ENCODE results near the gene POLR1G.
A peak's percentile ranks its signal among the peaks of the same experiment; 100 is the strongest.

POLR1G gene, protein sequence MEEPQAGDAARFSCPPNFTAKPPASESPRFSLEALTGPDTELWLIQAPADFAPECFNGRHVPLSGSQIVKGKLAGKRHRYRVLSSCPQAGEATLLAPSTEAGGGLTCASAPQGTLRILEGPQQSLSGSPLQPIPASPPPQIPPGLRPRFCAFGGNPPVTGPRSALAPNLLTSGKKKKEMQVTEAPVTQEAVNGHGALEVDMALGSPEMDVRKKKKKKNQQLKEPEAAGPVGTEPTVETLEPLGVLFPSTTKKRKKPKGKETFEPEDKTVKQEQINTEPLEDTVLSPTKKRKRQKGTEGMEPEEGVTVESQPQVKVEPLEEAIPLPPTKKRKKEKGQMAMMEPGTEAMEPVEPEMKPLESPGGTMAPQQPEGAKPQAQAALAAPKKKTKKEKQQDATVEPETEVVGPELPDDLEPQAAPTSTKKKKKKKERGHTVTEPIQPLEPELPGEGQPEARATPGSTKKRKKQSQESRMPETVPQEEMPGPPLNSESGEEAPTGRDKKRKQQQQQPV

DNA sequence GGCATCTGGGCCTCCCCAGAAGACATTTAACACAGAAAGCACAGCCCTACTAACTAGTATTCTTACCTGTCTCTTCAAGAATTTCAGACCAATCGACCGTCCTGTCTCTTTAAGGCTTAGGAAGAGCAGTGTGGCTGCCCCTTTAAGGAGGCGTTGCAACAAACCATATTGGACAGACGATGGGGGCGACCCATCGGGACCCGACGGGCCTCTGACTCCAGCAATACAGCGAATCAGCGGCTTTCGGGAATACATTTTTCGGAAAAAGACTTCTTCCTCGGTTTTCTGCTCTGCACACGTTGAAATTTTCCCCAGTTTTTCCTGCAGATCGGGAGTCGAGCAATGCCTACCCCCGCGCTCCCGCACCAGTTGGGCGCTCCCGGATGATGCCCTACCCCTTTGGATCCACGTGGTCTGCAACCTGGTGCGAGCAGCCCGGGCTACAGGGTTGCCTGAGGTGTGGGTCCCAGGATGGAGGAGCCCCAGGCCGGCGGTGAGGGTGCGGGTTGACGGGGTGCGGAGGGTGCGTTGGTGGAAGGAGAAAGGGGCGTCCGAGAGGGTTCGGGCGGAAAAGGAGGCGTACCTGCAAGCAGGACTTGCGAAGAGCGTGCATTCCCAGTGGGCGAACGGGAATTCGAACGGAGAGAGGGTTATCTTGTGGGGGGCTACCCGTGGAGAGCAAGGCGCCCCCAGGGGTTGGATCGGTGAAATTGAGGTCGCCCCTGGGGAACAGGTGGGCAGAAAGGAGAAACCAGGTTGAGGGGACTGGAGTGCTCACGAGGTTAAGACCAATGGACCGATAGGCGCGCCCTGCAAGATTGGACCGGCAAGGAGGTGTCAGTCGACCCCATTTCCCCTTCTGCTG is at the start of gene POLR1G:
TSS of gene POLR1G (plus strand) at position 419 of the 865 bp plus-strand sequence. CDS start at position 472, 53 bp downstream.
- H3K9me3 ChIP-seq (ENCODE audit: control insufficient read depth in 1 of 2, low read length in 2 of 2): no peaks in the 10 kb centered on the region
- H3K4me3 ChIP-seq (ENCODE audit: low read depth in 1 of 2, low read length in 2 of 2): peak within 1 kb of the TSS; percentile 91 to 96
- peaks cover 0 to 22% of the 10 kb centered on the region in 2 donors for H3K36me3 ChIP-seq (ENCODE audit: control insufficient read depth in 1 of 2, insufficient read depth in 2 of 2, low read length in 2 of 2)
- peaks cover 4 to 34% of the 10 kb centered on the region in 2 donors for H3K4me1 ChIP-seq (ENCODE audit: control insufficient read depth in 1 of 2, insufficient read depth in 2 of 2, low read length in 2 of 2)
- peaks cover 13% of the 10 kb centered on the region for H3K27me3 ChIP-seq (ENCODE audit: low read depth, low read length)
- peak within 1 kb of the TSS; percentile 96 for H3K27ac ChIP-seq (ENCODE audit: low read length)

DNA sequence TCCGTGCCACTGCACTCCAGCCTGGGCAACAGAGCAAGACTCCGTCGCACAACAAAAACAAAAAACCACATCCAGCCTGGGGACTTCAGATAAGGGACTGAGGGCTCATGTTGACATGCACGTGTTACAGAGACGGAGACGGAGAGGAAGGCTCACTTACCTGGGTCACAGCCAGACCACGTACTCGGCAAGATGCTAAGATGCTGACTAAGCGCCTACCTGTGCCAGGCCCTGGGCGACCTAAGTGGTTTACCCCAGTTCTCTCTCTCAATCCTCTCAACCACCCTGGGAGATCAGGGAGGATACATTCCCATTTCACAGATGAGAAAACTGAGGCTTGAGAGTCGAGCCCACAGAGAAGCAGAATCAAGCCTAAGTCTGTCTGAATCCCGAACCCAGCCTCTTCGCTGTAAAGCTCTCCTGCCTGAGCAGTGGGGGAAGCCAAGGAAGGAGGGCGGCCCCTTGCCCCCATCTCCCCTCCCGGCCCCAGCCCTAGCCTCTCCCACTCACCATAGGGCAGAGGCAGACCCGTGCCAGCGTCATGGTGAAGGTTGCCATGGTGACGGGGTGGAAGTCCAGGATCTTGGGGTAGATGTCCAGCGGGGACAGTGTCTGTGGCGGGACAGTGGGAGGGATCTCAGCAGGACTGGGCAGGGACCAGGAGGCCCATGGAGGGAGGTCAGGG is 49.5 kb upstream of the POLR1G start:
- Histone ChIP-seq H3K36me3 (ENCODE audit: control insufficient read depth in 1 of 2, insufficient read depth in 2 of 2, low read length in 2 of 2) (peaks cover 17 to 58% of the 10 kb centered on the region in 2 donors), H3K9me3 (ENCODE audit: control insufficient read depth in 1 of 2, low read length in 2 of 2) (no peaks in the 10 kb centered on the region), H3K27me3 (ENCODE audit: low read depth, low read length) (no peaks in the 10 kb centered on the region), H3K27ac (ENCODE audit: low read length) (no peak overlapping the region), H3K4me3 (ENCODE audit: low read depth in 1 of 2, low read length in 2 of 2) (no peak overlapping the region), H3K4me1 (ENCODE audit: control insufficient read depth in 1 of 2, insufficient read depth in 2 of 2, low read length in 2 of 2) (no peaks in the 10 kb centered on the region)

DNA sequence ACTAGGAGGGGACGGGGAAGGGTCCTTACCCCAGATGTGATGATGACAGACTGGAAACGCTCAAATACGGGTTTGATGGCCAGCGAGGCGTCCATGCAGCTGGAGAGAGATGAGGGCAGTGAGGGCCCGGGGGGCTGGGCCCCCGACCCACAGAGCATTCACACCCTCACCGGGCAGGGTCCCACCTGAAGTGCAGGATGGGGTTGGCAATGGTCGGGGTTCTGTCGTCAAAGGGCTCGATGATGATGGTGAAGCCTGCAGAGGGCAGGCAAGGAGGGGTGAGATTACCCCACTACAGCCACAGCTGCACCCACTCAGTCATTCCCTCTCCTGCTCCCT is 49.0 kb upstream of the POLR1G start:
- peaks cover 19 to 56% of the 10 kb centered on the region in 2 donors for H3K36me3 ChIP-seq (ENCODE audit: control insufficient read depth in 1 of 2, insufficient read depth in 2 of 2, low read length in 2 of 2)

DNA sequence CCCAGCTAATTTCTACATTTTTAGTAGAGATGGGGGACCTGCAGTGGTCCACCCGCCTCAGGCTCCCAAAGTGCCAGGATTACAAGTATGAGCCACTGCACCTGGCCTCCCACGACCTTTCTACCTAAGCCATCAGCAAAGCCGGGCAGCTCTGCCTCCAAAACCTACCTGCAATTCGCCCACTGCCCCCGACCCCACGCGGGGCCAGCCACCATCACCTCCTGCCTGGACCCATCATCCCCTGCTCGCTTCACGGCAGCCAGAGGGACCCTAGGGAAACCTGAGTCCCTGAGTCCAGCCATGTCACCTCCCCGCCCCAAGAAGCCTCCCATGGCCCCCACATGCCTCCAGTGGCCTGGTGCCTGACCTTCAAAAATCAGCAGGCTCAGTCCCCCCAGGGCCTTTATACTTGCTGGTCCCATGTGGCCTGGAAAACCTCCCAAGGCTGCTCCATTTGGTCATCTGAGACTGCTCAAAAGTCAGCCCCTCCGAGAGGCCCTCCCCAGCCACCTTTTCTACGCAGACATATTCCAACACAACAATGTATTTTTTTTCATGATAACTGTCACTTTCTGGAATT is 48.1 kb upstream of the POLR1G start:
- Histone ChIP-seq H3K4me1 (ENCODE audit: control insufficient read depth in 1 of 2, insufficient read depth in 2 of 2, low read length in 2 of 2) (no peaks in the 10 kb centered on the region), H3K4me3 (ENCODE audit: low read depth in 1 of 2, low read length in 2 of 2) (no peak overlapping the region), H3K36me3 (ENCODE audit: control insufficient read depth in 1 of 2, insufficient read depth in 2 of 2, low read length in 2 of 2) (peaks cover 22 to 48% of the 10 kb centered on the region in 2 donors), H3K27ac (ENCODE audit: low read length) (no peak overlapping the region), H3K9me3 (ENCODE audit: control insufficient read depth in 1 of 2, low read length in 2 of 2) (no peaks in the 10 kb centered on the region), H3K27me3 (ENCODE audit: low read depth, low read length) (no peaks in the 10 kb centered on the region)

More for the DNA sequence above, 49.0 kb upstream of the POLR1G start:
- Histone ChIP-seq H3K27me3 (ENCODE audit: low read depth, low read length) (no peaks in the 10 kb centered on the region), H3K9me3 (ENCODE audit: control insufficient read depth in 1 of 2, low read length in 2 of 2) (no peaks in the 10 kb centered on the region), H3K27ac (ENCODE audit: low read length) (no peak overlapping the region), H3K4me3 (ENCODE audit: low read depth in 1 of 2, low read length in 2 of 2) (no peak overlapping the region), H3K4me1 (ENCODE audit: control insufficient read depth in 1 of 2, insufficient read depth in 2 of 2, low read length in 2 of 2) (no peaks in the 10 kb centered on the region)

DNA sequence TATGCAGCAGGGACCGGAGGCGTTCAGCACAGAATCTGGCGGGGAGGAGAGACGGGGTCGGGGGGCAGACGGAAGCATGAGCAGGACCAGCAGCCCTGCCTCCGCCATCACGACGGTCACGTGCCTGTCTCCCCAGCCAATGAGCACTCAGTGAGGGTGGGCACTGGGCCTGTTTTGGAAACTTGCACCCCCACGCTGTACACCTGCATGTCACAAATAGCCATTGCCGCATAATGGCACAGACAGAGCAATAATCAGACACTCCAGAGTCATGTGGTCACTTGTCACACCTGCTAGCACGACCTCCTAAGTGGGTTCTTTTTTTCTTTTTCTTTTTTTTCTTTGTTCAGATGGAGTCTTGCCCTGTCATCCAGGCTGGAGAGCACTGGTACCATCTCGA is 44.8 kb upstream of the POLR1G start:
- Histone ChIP-seq H3K27ac (ENCODE audit: low read length) (no peak overlapping the region), H3K4me1 (ENCODE audit: control insufficient read depth in 1 of 2, insufficient read depth in 2 of 2, low read length in 2 of 2) (no peaks in the 10 kb centered on the region), H3K9me3 (ENCODE audit: control insufficient read depth in 1 of 2, low read length in 2 of 2) (no peaks in the 10 kb centered on the region), H3K36me3 (ENCODE audit: control insufficient read depth in 1 of 2, insufficient read depth in 2 of 2, low read length in 2 of 2) (peaks cover 17 to 43% of the 10 kb centered on the region in 2 donors), H3K27me3 (ENCODE audit: low read depth, low read length) (no peaks in the 10 kb centered on the region), H3K4me3 (ENCODE audit: low read depth in 1 of 2, low read length in 2 of 2) (no peak overlapping the region)

DNA sequence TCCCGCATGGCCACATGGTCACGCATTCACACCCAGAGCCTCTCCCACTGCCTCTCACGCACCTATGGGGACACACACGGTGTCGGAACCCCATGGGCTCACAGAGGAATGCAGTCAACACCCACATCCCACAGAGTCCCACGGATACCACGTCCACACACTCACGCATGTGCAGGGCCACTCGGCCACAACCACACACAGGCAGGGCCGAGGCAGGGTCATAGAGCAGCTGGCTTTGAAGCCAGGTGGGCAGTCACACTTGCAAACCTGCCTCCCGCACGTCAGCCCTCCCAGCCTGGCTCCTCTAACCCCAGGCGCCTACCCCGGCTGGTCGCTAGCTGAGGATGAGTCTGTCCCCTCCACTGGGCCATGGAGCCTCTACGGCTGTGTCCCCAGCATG is 44.2 kb upstream of the POLR1G start:
- Histone ChIP-seq H3K36me3 (ENCODE audit: control insufficient read depth in 1 of 2, insufficient read depth in 2 of 2, low read length in 2 of 2) (peaks cover 13 to 36% of the 10 kb centered on the region in 2 donors), H3K27ac (ENCODE audit: low read length) (no peak overlapping the region), H3K4me3 (ENCODE audit: low read depth in 1 of 2, low read length in 2 of 2) (no peak overlapping the region), H3K27me3 (ENCODE audit: low read depth, low read length) (no peaks in the 10 kb centered on the region), H3K4me1 (ENCODE audit: control insufficient read depth in 1 of 2, insufficient read depth in 2 of 2, low read length in 2 of 2) (no peaks in the 10 kb centered on the region), H3K9me3 (ENCODE audit: control insufficient read depth in 1 of 2, low read length in 2 of 2) (no peaks in the 10 kb centered on the region)

DNA sequence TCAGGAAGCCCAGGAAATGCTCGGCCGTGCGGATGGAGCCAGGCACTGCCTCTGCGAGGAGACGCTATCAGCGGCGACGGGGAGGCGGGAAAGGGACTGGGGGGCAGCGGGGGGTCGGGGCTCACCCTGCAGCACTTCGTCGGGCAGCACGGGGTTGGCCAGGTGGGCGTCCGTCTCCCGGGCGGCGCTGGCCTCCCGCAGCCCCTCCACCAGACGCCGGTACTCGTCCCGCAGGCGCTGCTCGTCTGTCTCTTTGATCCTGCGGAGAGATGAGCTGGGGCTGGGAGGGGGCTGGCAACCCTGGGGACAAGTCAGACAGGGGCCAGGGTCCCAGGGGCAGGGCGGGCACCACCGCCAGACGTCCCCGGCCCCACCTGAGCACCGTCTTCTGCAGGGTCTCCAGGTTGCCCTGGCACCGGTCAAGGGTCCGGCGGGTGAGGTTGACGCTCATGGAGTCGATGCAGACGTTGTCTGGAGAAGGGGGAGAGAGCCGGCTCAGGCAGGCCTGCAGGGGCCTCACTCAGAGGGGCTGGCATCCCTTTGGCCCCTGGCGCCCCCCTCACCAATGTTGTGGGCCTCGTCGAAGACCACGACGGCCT is 42.5 kb upstream of the POLR1G start:
- Histone ChIP-seq H3K4me3 (ENCODE audit: low read depth in 1 of 2, low read length in 2 of 2) (no peak overlapping the region), H3K4me1 (ENCODE audit: control insufficient read depth in 1 of 2, insufficient read depth in 2 of 2, low read length in 2 of 2) (no peaks in the 10 kb centered on the region), H3K9me3 (ENCODE audit: control insufficient read depth in 1 of 2, low read length in 2 of 2) (no peaks in the 10 kb centered on the region), H3K27me3 (ENCODE audit: low read depth, low read length) (no peaks in the 10 kb centered on the region), H3K36me3 (ENCODE audit: control insufficient read depth in 1 of 2, insufficient read depth in 2 of 2, low read length in 2 of 2) (peaks cover 8 to 29% of the 10 kb centered on the region in 2 donors), H3K27ac (ENCODE audit: low read length) (no peak overlapping the region)

DNA sequence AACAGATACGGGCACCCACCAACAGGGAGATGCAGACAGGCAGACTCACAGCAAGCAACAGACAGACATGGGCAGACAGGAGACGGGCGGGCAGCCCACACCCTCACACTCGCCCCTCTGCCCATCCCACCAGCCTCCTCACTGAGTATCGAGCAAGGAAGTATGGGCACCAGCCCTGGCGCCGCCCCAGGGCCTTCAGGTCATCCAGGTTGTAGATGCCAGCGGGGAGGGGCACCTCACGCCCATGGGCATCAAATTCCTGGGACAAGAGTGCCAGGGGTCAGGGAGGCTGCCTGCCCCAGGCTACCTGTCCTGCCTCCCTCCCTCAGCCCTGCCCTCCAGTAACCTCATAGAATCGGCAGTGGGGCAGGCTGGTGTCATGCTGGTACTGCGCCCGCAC is 41.7 kb upstream of the POLR1G start:
- H3K9me3 ChIP-seq (ENCODE audit: control insufficient read depth in 1 of 2, low read length in 2 of 2): no peaks in the 10 kb centered on the region
- peaks cover 0 to 3% of the 10 kb centered on the region in 2 donors for H3K4me1 ChIP-seq (ENCODE audit: control insufficient read depth in 1 of 2, insufficient read depth in 2 of 2, low read length in 2 of 2)
- H3K36me3 ChIP-seq (ENCODE audit: control insufficient read depth in 1 of 2, insufficient read depth in 2 of 2, low read length in 2 of 2): peaks cover 7 to 29% of the 10 kb centered on the region in 2 donors
- H3K27ac ChIP-seq (ENCODE audit: low read length): no peak overlapping the region
- no peaks in the 10 kb centered on the region for H3K27me3 ChIP-seq (ENCODE audit: low read depth, low read length)
- H3K4me3 ChIP-seq (ENCODE audit: low read depth in 1 of 2, low read length in 2 of 2): no peak overlapping the region

DNA sequence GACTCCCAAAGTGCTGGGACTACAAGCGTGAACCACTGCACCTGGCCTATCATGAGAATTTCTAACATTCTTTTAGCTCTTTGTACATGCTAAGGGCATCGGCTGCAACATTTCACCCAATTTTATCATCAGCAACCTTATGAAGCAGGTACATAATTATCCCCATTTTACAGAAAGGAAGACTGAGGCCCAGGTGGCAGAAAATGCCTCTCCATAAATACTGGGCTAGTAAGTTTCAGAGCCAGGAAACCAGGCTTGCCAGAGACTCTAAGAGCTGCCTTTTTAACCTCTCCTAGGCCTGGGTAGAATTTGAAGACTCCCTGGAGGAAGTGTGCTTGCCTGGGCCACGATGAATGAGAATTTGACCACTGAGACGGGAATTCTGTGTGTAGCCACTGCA is 38.3 kb upstream of the POLR1G start:
- Histone ChIP-seq H3K4me1 (ENCODE audit: control insufficient read depth in 1 of 2, insufficient read depth in 2 of 2, low read length in 2 of 2) (peaks cover 0 to 5% of the 10 kb centered on the region in 2 donors), H3K27me3 (ENCODE audit: low read depth, low read length) (no peaks in the 10 kb centered on the region), H3K9me3 (ENCODE audit: control insufficient read depth in 1 of 2, low read length in 2 of 2) (no peaks in the 10 kb centered on the region), H3K27ac (ENCODE audit: low read length) (no peak overlapping the region), H3K36me3 (ENCODE audit: control insufficient read depth in 1 of 2, insufficient read depth in 2 of 2, low read length in 2 of 2) (peaks cover 0 to 17% of the 10 kb centered on the region in 2 donors), H3K4me3 (ENCODE audit: low read depth in 1 of 2, low read length in 2 of 2) (no peak overlapping the region)

DNA sequence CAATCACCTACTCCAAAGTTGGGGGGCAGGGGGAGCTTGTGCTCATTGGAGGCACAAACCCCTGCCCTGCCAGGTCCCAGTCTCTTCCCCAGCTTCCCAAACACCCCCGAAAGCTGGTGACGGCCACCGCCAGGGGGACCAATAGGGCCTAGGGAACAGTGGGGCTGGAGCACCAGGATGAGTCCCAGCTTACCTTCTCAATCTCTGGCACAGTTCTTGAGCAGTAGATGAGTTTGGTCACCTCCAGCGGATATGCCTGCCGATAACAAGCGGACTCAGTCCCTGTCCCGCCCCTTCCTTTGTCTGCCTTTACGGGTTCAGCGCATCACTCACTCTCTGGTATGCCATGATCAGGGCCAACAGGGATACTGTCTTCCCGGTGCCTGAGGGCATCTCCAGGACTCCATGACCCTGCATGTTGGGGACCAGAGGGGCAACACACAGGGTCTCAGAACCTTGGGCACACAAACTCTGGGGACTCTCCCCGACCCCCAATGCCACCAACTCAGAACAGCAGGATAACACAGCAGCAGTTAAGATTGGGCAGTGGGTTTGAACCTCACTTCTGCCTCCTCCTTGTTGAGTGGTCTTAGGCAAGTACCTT is 37.6 kb upstream of the POLR1G start:
- H3K9me3 ChIP-seq (ENCODE audit: control insufficient read depth in 1 of 2, low read length in 2 of 2): no peaks in the 10 kb centered on the region
- no peaks in the 10 kb centered on the region for H3K27me3 ChIP-seq (ENCODE audit: low read depth, low read length)
- peaks cover 0 to 11% of the 10 kb centered on the region in 2 donors for H3K36me3 ChIP-seq (ENCODE audit: control insufficient read depth in 1 of 2, insufficient read depth in 2 of 2, low read length in 2 of 2)
- no peak overlapping the region for H3K27ac ChIP-seq (ENCODE audit: low read length)
- H3K4me1 ChIP-seq (ENCODE audit: control insufficient read depth in 1 of 2, insufficient read depth in 2 of 2, low read length in 2 of 2): peaks cover 0 to 5% of the 10 kb centered on the region in 2 donors
- H3K4me3 ChIP-seq (ENCODE audit: low read depth in 1 of 2, low read length in 2 of 2): no peak overlapping the region

Data from muscle layer of duodenum (tissue), 2 donors.